ENCODE data around the gene PAWR.

GRCh38 chr12:79619872-79620562, 70.7 kb downstream of the PAWR start:
- no peak for TF ChIP-seq EP300 (IDR thresholded peaks at IDR 0.05; ENCODE audit: borderline replicate concordance)
- TF ChIP-seq MAX (IDR thresholded peaks at IDR 0.05), result no peak
- no peak for TF ChIP-seq RAD21 (IDR thresholded peaks at IDR 0.05; ENCODE audit: low read depth)
